Liver (tissue), 9 donors: ENCODE data around the gene ATXN7L1. TPM values are rescaled to one million over a fixed set of nuclear protein-coding genes. Genes with fewer than 3 reads are reported as not detected.

ENCODE experiments used
- DNase-seq: peaks from one replicate; pipeline ENCODE4 v3.0.0-alpha.2; 2017; ENCODE audit warnings: low spot score
- H3K27ac ChIP-seq, 2 donors: one replicate each; pipeline ENCODE4 v1.7.0; 2013; ENCODE audit warnings: inconsistent platforms in 2 of 2, low read length in 2 of 2, control low read depth in 1 of 2, low read depth in 1 of 2, mild to moderate bottlenecking in 1 of 2
- H3K27me3 ChIP-seq, 4 donors: one replicate each; pipeline versions ENCODE4 v1.6.1 to v1.7.0; 2013; ENCODE audit warnings: low read length in 3 of 4, inconsistent platforms in 1 of 4, mild to moderate bottlenecking in 1 of 4, moderate library complexity in 1 of 4; ENCODE audit not compliant: control insufficient read depth in 4 of 4, insufficient read depth in 4 of 4
- H3K36me3 ChIP-seq, 4 donors: one replicate each; pipeline versions ENCODE4 v1.6.1 to v1.7.0; 2013; ENCODE audit warnings: low read length in 3 of 4, mild to moderate bottlenecking in 3 of 4, low read depth in 1 of 4, moderate library complexity in 1 of 4; ENCODE audit not compliant: control insufficient read depth in 4 of 4, insufficient read depth in 3 of 4
- H3K4me1 ChIP-seq, 4 donors: one replicate each; pipeline versions ENCODE4 v1.6.1 to v1.7.0; 2013; ENCODE audit warnings: low read length in 3 of 4, mild to moderate bottlenecking in 3 of 4, moderate library complexity in 1 of 4; ENCODE audit not compliant: control insufficient read depth in 4 of 4, insufficient read depth in 4 of 4
- H3K4me3 ChIP-seq, 3 donors: one replicate each; pipeline versions ENCODE4 v1.6.1 to v1.7.0; 2013; ENCODE audit warnings: low read length in 3 of 3, control low read depth in 1 of 3, low read depth in 1 of 3, mild to moderate bottlenecking in 1 of 3
- H3K9ac ChIP-seq, 2 donors: one replicate each; pipeline ENCODE4 v1.7.0; 2013; ENCODE audit warnings: low read length in 2 of 2, mild to moderate bottlenecking in 2 of 2, moderate library complexity in 2 of 2, control low read depth in 1 of 2, low read depth in 1 of 2
- H3K9me3 ChIP-seq, 4 donors: one replicate each; pipeline versions ENCODE4 v1.6.1 to v1.7.0; 2013; ENCODE audit warnings: low read length in 3 of 4; ENCODE audit not compliant: control insufficient read depth in 4 of 4
- CTCF ChIP-seq: fragments of 150-350 bp; IDR thresholded peaks from 2 replicates; pipeline ENCODE4 v1.5.1; 2017; ENCODE audit warnings: improper control_type of control experiment, low read depth, low read length; ENCODE audit not compliant: missing input control
- EGR1 ChIP-seq, 2 donors: IDR thresholded peaks; 2 replicates each; pipeline ENCODE4 v1.6.1; 2016 to 2018; ENCODE audit warnings: antibody characterized with exemption in 2 of 2, low read depth in 2 of 2
- FOXA1 ChIP-seq: IDR thresholded peaks from 2 replicates; pipeline ENCODE4 v1.6.1; 2016; ENCODE audit warnings: antibody characterized with exemption
- GABPA ChIP-seq, 2 donors: IDR thresholded peaks in 1 of 2; conservative IDR thresholded peaks in 1 of 2; 2 replicates each; pipeline ENCODE4 v1.6.1; 2016; ENCODE audit warnings: antibody characterized with exemption in 2 of 2, mild to moderate bottlenecking in 1 of 2, moderate library complexity in 1 of 2
- HNF4A ChIP-seq, 2 donors: conservative IDR thresholded peaks; 2 replicates each; pipeline ENCODE4 v1.6.1; 2016; ENCODE audit warnings: antibody characterized with exemption in 2 of 2, mild to moderate bottlenecking in 2 of 2
- HNF4G ChIP-seq: IDR thresholded peaks from 2 replicates; pipeline ENCODE4 v1.6.1; 2016; ENCODE audit warnings: antibody characterized with exemption
- JUND ChIP-seq, 2 donors: IDR thresholded peaks; 2 replicates each; pipeline ENCODE4 v1.6.1; 2016; ENCODE audit warnings: antibody characterized with exemption in 2 of 2
- MAX ChIP-seq: IDR thresholded peaks from 2 replicates; pipeline ENCODE4 v1.6.1; 2016; ENCODE audit warnings: antibody characterized with exemption
- NR2F2 ChIP-seq: IDR thresholded peaks from 2 replicates; pipeline ENCODE4 v1.6.1; 2016; ENCODE audit warnings: antibody characterized with exemption
- RAD21 ChIP-seq, 2 donors: IDR thresholded peaks; 2 replicates each; pipeline ENCODE4 v1.6.1; 2016; ENCODE audit warnings: antibody characterized with exemption in 2 of 2, mild to moderate bottlenecking in 2 of 2
- REST ChIP-seq: IDR thresholded peaks from 2 replicates; pipeline ENCODE4 v1.6.1; 2016; ENCODE audit warnings: antibody characterized with exemption, mild to moderate bottlenecking
- RXRA ChIP-seq, 2 donors: IDR thresholded peaks; 2 replicates each; pipeline ENCODE4 v1.6.1; 2017 to 2018; ENCODE audit warnings: antibody characterized with exemption in 2 of 2, mild to moderate bottlenecking in 1 of 2
- SP1 ChIP-seq: IDR thresholded peaks from 2 replicates; pipeline ENCODE4 v1.6.1; 2018; ENCODE audit warnings: antibody characterized with exemption, mild to moderate bottlenecking
- YY1 ChIP-seq: IDR thresholded peaks from 2 replicates; pipeline ENCODE4 v1.6.1; 2016; ENCODE audit warnings: antibody characterized with exemption, mild to moderate bottlenecking
- ZBTB33 ChIP-seq: IDR thresholded peaks from 2 replicates; pipeline ENCODE4 v1.6.1; 2016; ENCODE audit warnings: antibody characterized with exemption
- WGBS: extraction: QIAGEN DNeasy Blood & Tissue Kit; methylation state at CpG from one replicate; pipeline ENCODE4 v1.1.7; 2013; 5-methylcytosine and 5-hydroxymethylcytosine counted together
- polyA plus RNA-seq, 2 donors: library from polyadenylated mRNA; stranded (reverse) in 1 of 2; unstranded in 1 of 2; fragments of 200-250 nt in 1 of 2; fragments of >200 nt in 1 of 2; fragmentation: Nextera tagmentation in 1 of 2; extraction: Ambion mirVana in 1 of 2; gene quantifications; one replicate each; pipeline versions ENCODE4 v1.2.1 to v1.2.3, GENCODE V29; 2013 to 2015
- total RNA-seq, 2 donors: library from RNA; depleted of rRNA; stranded (reverse); fragments of >200 nt; gene quantifications; one replicate each; pipeline ENCODE4 v1.2.3, GENCODE V29; 2014
- donor health status: healthy.
- donor health status: healthy.
- donor health status: healthy.
- donor health status: healthy.
- donor health status: healthy.

Gene ATXN7L1
- total and polyA plus RNA-seq, 4 donors, result 2.1 to 7.4 (median 5.3) TPM

GRCh38 chr7:105799677-105800076 is 76.7 kb downstream of the ATXN7L1 start:
- no peak for DNase-seq
- H3K9me3 ChIP-seq, result no peaks in the 10 kb centered on the region
- H3K27me3 ChIP-seq, result no peaks in the 10 kb centered on the region
- no peak overlapping the region for H3K9ac ChIP-seq
- no peak overlapping the region for H3K4me3 ChIP-seq
- TF ChIP-seq YY1 (no peak), JUND (IDR thresholded peaks at IDR 0.05) (no peak), HNF4A (conservative IDR thresholded peaks at IDR 0.05) (no peak), MAX (no peak), EGR1 (IDR thresholded peaks at IDR 0.05; ENCODE audit: low read depth in 2 of 2) (no peak), SP1 (no peak), CTCF (no peak), NR2F2 (no peak), FOXA1 (no peak), HNF4G (no peak), ZBTB33 (no peak), RAD21 (IDR thresholded peaks at IDR 0.05) (no peak)
- no peak overlapping the region for H3K27ac ChIP-seq
- WGBS, result 84% methylated on average over 7 of the region's 7 CpGs
- H3K36me3 ChIP-seq, result no peaks in the 10 kb centered on the region
- peaks cover 11 to 29% (median 25%) of the 10 kb centered on the region in 4 donors for H3K4me1 ChIP-seq

- no peaks in the 10 kb centered on the region for H3K36me3 ChIP-seq
- H3K4me3 ChIP-seq, result no peak overlapping the region
- TF ChIP-seq SP1 (no peak), GABPA (IDR thresholded peaks at IDR 0.05 in 1 of 2, conservative IDR thresholded peaks at IDR 0.05 in 1 of 2) (no peak), EGR1 (IDR thresholded peaks at IDR 0.05; ENCODE audit: low read depth in 2 of 2) (no peak), REST (no peak), RXRA (IDR thresholded peaks at IDR 0.05) (no peak), HNF4G (no peak), FOXA1 (no peak), HNF4A (conservative IDR thresholded peaks at IDR 0.05) (no peak), JUND (IDR thresholded peaks at IDR 0.05) (no peak)
- no peak overlapping the region for H3K27ac ChIP-seq
- H3K9ac ChIP-seq, result no peak overlapping the region
- H3K9me3 ChIP-seq, result no peaks in the 10 kb centered on the region
- H3K27me3 ChIP-seq, result no peaks in the 10 kb centered on the region
- WGBS, result 94% methylated on average over 4 of the region's 4 CpGs
- DNase-seq, result no peak
- peaks cover 9 to 31% (median 26%) of the 10 kb centered on the region in 4 donors for H3K4me1 ChIP-seq
These were observed 77.4 kb downstream of the ATXN7L1 start for GRCh38 chr7:105799006-105799405.
